GM12878 (cell line): Measurements from ENCODE around the gene KDM6A. TPM values are rescaled to one million over a fixed set of nuclear protein-coding genes. Genes with fewer than 3 reads are reported as not detected.
"Not testable (repeated sequence)": the region's sequence is repeated elsewhere in the genome, so short reads cannot be mapped to it uniquely, and the experiment has no call there.

ENCODE experiments used
- ATAC-seq: fragments of 200-7000 bp; cut with Tn5 transposase; 3 replicates; pipeline ENCODE4 v1.9.1; 2020; ENCODE audit warnings: mild to moderate bottlenecking, moderate library complexity
- BruUV-seq: library from RNA; stranded (reverse); fragments of 400-500 nt; replicated peaks from 2 replicates; lab custom pipeline; 2021; lab: Mats Ljungman, UMichigan
- CTCF ChIA-PET: fragments of 300-600 bp; sonication (Branson Sonifier 250); formaldehyde crosslinking; extraction: SDS; loops from one replicate; lab custom pipeline; 2021; ENCODE audit warnings: inconsistent platforms; lab: Yijun Ruan, JAX
- POLR2A ChIA-PET: fragments of 350-600 bp; formaldehyde crosslinking; extraction: SDS; loops from one replicate; lab custom pipeline; 2021; ENCODE audit warnings: inconsistent platforms; lab: Charles Lee
- RAD21 ChIA-PET: fragments of 300-600 bp; sonication (Branson Sonifier 250); formaldehyde crosslinking; loops from one replicate; lab custom pipeline; 2023; ENCODE audit warnings: antibody characterized with exemption; ENCODE audit not compliant: unreplicated experiment; lab: Charles Lee
- SMC1A ChIA-PET: fragments of 300-600 bp; sonication (Branson Sonifier 250); formaldehyde crosslinking; loops from one replicate; lab custom pipeline; 2023; ENCODE audit not compliant: unreplicated experiment, uncharacterized antibody; lab: Charles Lee
- DNase-seq: peaks from one replicate; pipeline ENCODE4 v3.0.0-alpha.2; 2011; ENCODE audit warnings: low read depth, low spot score
- FAIRE-seq: peaks from 3 replicates; lab custom pipeline; 2011; peaks lifted over from hg19 to GRCh38; lab: Jason Lieb, UNC
- H2AFZ ChIP-seq: 2 replicates; pipeline ENCODE4 v1.6.0; 2011; ENCODE audit warnings: low read depth, low read length, control low read depth; ENCODE audit not compliant: control insufficient read depth
- H3K27ac ChIP-seq: 2 replicates; pipeline ENCODE4 v1.5.1; 2011; ENCODE audit warnings: control low read depth; ENCODE audit not compliant: control insufficient read depth, insufficient read depth
- H3K27me3 ChIP-seq, 2 experiments: replicated peaks in 1 of 2; 2 replicates each; pipeline versions ENCODE4 v1.6.0 to v1.6.1; 2011; ENCODE audit warnings: low read length in 1 of 2; ENCODE audit not compliant: control insufficient read depth in 2 of 2, insufficient read depth in 2 of 2
- H3K36me3 ChIP-seq, 2 experiments: 2 replicates each; pipeline ENCODE4 v1.5.1; 2011; ENCODE audit warnings: low read length in 1 of 2; ENCODE audit not compliant: control insufficient read depth in 2 of 2, insufficient read depth in 2 of 2
- H3K4me1 ChIP-seq: 2 replicates; pipeline ENCODE4 v1.6.1; 2011; ENCODE audit warnings: mild to moderate bottlenecking, low read length, moderate library complexity, mixed read lengths; ENCODE audit not compliant: control insufficient read depth, insufficient read depth
- H3K4me2 ChIP-seq: 2 replicates; pipeline ENCODE4 v1.6.0; 2011; ENCODE audit warnings: control low read depth; ENCODE audit not compliant: control insufficient read depth, insufficient read depth
- H3K4me3 ChIP-seq: fragments of 200-600 bp; sonication (generic); 2 replicates; pipeline ENCODE4 v1.5.1; 2016
- H3K79me2 ChIP-seq: 2 replicates; pipeline ENCODE4 v1.6.0; 2011; ENCODE audit warnings: low read length; ENCODE audit not compliant: control insufficient read depth, insufficient read depth
- H3K9ac ChIP-seq: 2 replicates; pipeline ENCODE4 v1.8.0; 2011; ENCODE audit warnings: low read length, control low read depth, mixed read lengths; ENCODE audit not compliant: control insufficient read depth, insufficient read depth
- H3K9me3 ChIP-seq: replicated peaks from 3 replicates; pipeline ENCODE4 v1.5.1; 2011; ENCODE audit warnings: mild to moderate bottlenecking, low read length; ENCODE audit not compliant: control insufficient read depth, insufficient read depth
- H4K20me1 ChIP-seq: 2 replicates; pipeline ENCODE4 v1.6.0; 2011; ENCODE audit not compliant: control insufficient read depth, insufficient read depth
- BRCA1 ChIP-seq: IDR thresholded peaks from 2 replicates; pipeline ENCODE4 v1.6.1; 2011; ENCODE audit warnings: low read depth, low read length, improper control_type of control experiment
- CREB1 ChIP-seq: IDR thresholded peaks from 2 replicates; pipeline ENCODE4 v1.6.1; 2012; ENCODE audit warnings: low read depth, mild to moderate bottlenecking, inconsistent platforms
- CREM ChIP-seq: IDR thresholded peaks from 2 replicates; pipeline ENCODE4 v1.6.1; 2014; ENCODE audit warnings: antibody characterized with exemption, low read depth
- NFYA ChIP-seq: IDR thresholded peaks from 2 replicates; pipeline ENCODE4 v1.6.1; 2011; ENCODE audit warnings: low read depth, mild to moderate bottlenecking, low read length, improper control_type of control experiment, borderline replicate concordance
- NFYB ChIP-seq: IDR thresholded peaks from 2 replicates; pipeline ENCODE4 v1.6.1; 2011; ENCODE audit warnings: low read depth, mild to moderate bottlenecking, low read length, improper control_type of control experiment, moderate library complexity; ENCODE audit not compliant: insufficient read depth
- SIN3A ChIP-seq: IDR thresholded peaks from 2 replicates; pipeline ENCODE4 v1.6.1; 2012; ENCODE audit warnings: low read depth, low read length, improper control_type of control experiment
- SIX5 ChIP-seq: IDR thresholded peaks from 2 replicates; pipeline ENCODE4 v1.6.1; 2011; ENCODE audit warnings: mild to moderate bottlenecking, low read depth, low read length, moderate library complexity; ENCODE audit not compliant: severe bottlenecking
- SRF ChIP-seq, 2 experiments: IDR thresholded peaks; 2 replicates each; pipeline ENCODE4 v1.6.1; 2011; ENCODE audit warnings: low read depth in 2 of 2, low read length in 2 of 2, mild to moderate bottlenecking in 1 of 2, moderate library complexity in 1 of 2
- SUPT20H ChIP-seq: IDR thresholded peaks from 2 replicates; pipeline ENCODE4 v1.6.1; 2011; ENCODE audit warnings: low read depth, mild to moderate bottlenecking, low read length, moderate library complexity, borderline replicate concordance; ENCODE audit not compliant: control insufficient read depth
- TAF1 ChIP-seq: IDR thresholded peaks from 2 replicates; pipeline ENCODE4 v1.6.1; 2011; ENCODE audit warnings: mild to moderate bottlenecking, low read depth, low read length, borderline replicate concordance
- TCF3 ChIP-seq: IDR thresholded peaks from 2 replicates; pipeline ENCODE4 v1.6.1; 2012; ENCODE audit warnings: low read depth, mild to moderate bottlenecking, low read length, borderline replicate concordance; ENCODE audit not compliant: insufficient read depth
- ZNF24 ChIP-seq: fragments of 450-650 bp; IDR thresholded peaks from 2 replicates; pipeline ENCODE4 v1.6.1; 2017; ENCODE audit warnings: antibody characterized with exemption, mild to moderate bottlenecking
- WGBS: methylation state at CpG from one replicate; pipeline ENCODE4 v1.1.6; 2016; ENCODE audit warnings: low lambda C conversion rate; ENCODE audit not compliant: insufficient replicate concordance, insufficient coverage; ENCODE audit errors: missing lambda C conversion rate; 5-methylcytosine and 5-hydroxymethylcytosine counted together
- in situ Hi-C: fragments of 300-500 bp; cut with MboI; formaldehyde crosslinking; loops from 9 replicates; pipeline ENCODE4 v1.14.3; 2018; ENCODE audit warnings: mixed read lengths
- intact Hi-C: fragments of 100-400 bp; cut with micrococcal nuclease; formaldehyde crosslinking; loops from one replicate; pipeline ENCODE4 v1.14.2; 2022; ENCODE audit not compliant: unreplicated experiment
- polyA plus RNA-seq, 11 experiments: library from polyadenylated mRNA; depleted of rRNA in 4 of 11; unstranded in 6 of 11; stranded (reverse) in 5 of 11; fragments of >200 nt; fragmentation: Nextera tagmentation in 4 of 11; fragmentation: Illumina TruSeq in 1 of 11; extraction: Ambion mirVana in 4 of 11; extraction: Trizol in 1 of 11; gene quantifications; 1 replicate in 1 of 11; 2 replicates in 10 of 11; pipeline versions ENCODE4 v1.2.1 to v1.2.3, GENCODE V29; 2011 to 2016; ENCODE audit warnings: inconsistent platforms in 2 of 11, missing spikeins in 2 of 11, low read depth in 1 of 11
- total RNA-seq, 4 experiments: library from RNA; depleted of rRNA in 3 of 4; stranded (reverse); fragments of >200 nt in 3 of 4; fragmentation: Illumina TruSeq in 1 of 4; extraction: Trizol in 1 of 4; gene quantifications; 2 replicates each; pipeline versions ENCODE4 v1.2.1 to v1.2.3, GENCODE V29; 2013 to 2021

The KDM6A gene
- total and polyA plus RNA-seq, 10 of the 15 experiments (the other 5 are each of a cell fraction or from before 2014, with no cell fraction given), result 7.9 to 29.0 (median 20.4) TPM

GRCh38 chrX:45073011-45073410 lies 200.0 kb downstream of the KDM6A start:
- ChIA-PET RAD21 (interaction anchor here (1.3 to 1.6 kb wide), 2 partner anchors 174 to 200 kb away, joined by 3 to 5 read pairs; partner anchors contain the start of gene KDM6A), SMC1A (interaction anchor here (1.7 kb wide), 1 partner anchor 174 kb away, joined by 3 read pairs; no protein-coding TSS in a partner anchor), CTCF (interaction anchor here (0.6 kb wide), 1 partner anchor 268 kb away, joined by 3 read pairs; no protein-coding TSS in a partner anchor)
- DNase-seq, FAIRE-seq, H3K27me3 ChIP-seq, H3K4me2 ChIP-seq, H2AFZ ChIP-seq, H3K9ac ChIP-seq, H3K27ac ChIP-seq, H4K20me1 ChIP-seq, POLR2A ChIA-PET, H3K36me3 ChIP-seq, H3K4me3 ChIP-seq, H3K9me3 ChIP-seq, ATAC-seq, BruUV-seq: not testable (repeated sequence)
- H3K4me1 ChIP-seq, result peaks cover 12% of the 10 kb centered on the region
- 97% methylated on average over 4 of the region's 4 CpGs for WGBS
- in situ Hi-C loops, result loop anchor here (25.0 kb wide), 1 partner anchor 186 kb away; no protein-coding TSS in a partner anchor
- peaks cover 16% of the 10 kb centered on the region for H3K79me2 ChIP-seq
- intact Hi-C loops, result loop anchor here (10.0 kb wide), 2 partner anchors 168 to 528 kb away; partner anchors contain the start of gene FUNDC1

GRCh38 chrX:45077748-45078424 lies 204.9 kb downstream of the KDM6A start:
- no peak overlapping the region for H2AFZ ChIP-seq
- ChIA-PET RAD21 (no interaction called here), SMC1A (interaction anchor here (1.0 to 1.3 kb wide), 3 partner anchors 11 to 48 kb away, joined by 3 to 7 read pairs (median 3); no protein-coding TSS in a partner anchor), CTCF (interaction anchor here (0.6 to 1.9 kb wide), 2 partner anchors 8 to 9 kb away, joined by 4 to 6 read pairs; no protein-coding TSS in a partner anchor), POLR2A (interaction anchor here (1.3 kb wide), 1 partner anchor 202 kb away, joined by 3 read pairs; no protein-coding TSS in a partner anchor)
- H3K36me3 ChIP-seq, result peaks cover 0 to 14% of the 10 kb centered on the region in 2 experiments; a peak in 2 of 4 replicates
- H3K27ac ChIP-seq, result peak overlapping the region; percentile 42; the same call in 1 of the 2 replicates
- FAIRE-seq (peak; percentile 87), DNase-seq (peak; percentile 62), ATAC-seq (peak; percentile 96)
- BruUV-seq, result no TSS peak
- H4K20me1 ChIP-seq, result no peaks in the 10 kb centered on the region
- intact Hi-C loops (loop anchor here (2.0 to 10.0 kb wide), 3 partner anchors 109 to 533 kb away; partner anchors contain the start of gene FUNDC1), in situ Hi-C loops (no loop called here)
- no peak overlapping the region for H3K4me3 ChIP-seq
- H3K27me3 ChIP-seq, result no peaks in the 10 kb centered on the region
- H3K4me1 ChIP-seq, result peaks cover 6% of the 10 kb centered on the region; the same call in 1 of the 2 replicates
- H3K4me2 ChIP-seq, result peak overlapping the region; percentile 48; the same call in 1 of the 2 replicates
- peaks cover 10% of the 10 kb centered on the region for H3K79me2 ChIP-seq
- H3K9me3 ChIP-seq, result no peaks in the 10 kb centered on the region; the same call in 1 of the 3 replicates
- 74% methylated on average over 2 of the region's 2 CpGs for WGBS
- TF ChIP-seq CREB1, result no peak
- no peak for TF ChIP-seq NFYB
- TF ChIP-seq CREM, result no peak
- TF ChIP-seq TCF3, result no peak
- no peak for TF ChIP-seq SIN3A
- no peak for TF ChIP-seq SIX5
- no peak for TF ChIP-seq BRCA1
- TF ChIP-seq SRF (IDR thresholded peaks at IDR 0.05; ENCODE audit: low read depth in 2 of 2, low read length in 2 of 2), result no peak
- TF ChIP-seq TAF1, result no peak
- no peak for TF ChIP-seq NFYA
- no peak for TF ChIP-seq ZNF24
- no peak for TF ChIP-seq SUPT20H
- H3K9ac ChIP-seq, result no peak overlapping the region
